HG02973 (cell line): ENCODE results near the gene GAL3ST2.
"Not testable (repeated sequence)": the region's sequence is repeated elsewhere in the genome, so short reads cannot be mapped to it uniquely, and the experiment has no call there.

Experiments used
- ATAC-seq: cut with Tn5 transposase; IDR thresholded peaks from one replicate; pipeline ENCODE4 v1.9.1; 2021; ENCODE audit warnings: moderate library complexity; ENCODE audit not compliant: unreplicated experiment

The GAL3ST2 gene

GRCh38 chr2:241746084-241746483, 30.5 kb upstream of the GAL3ST2 start:
- no peak for ATAC-seq

GRCh38 chr2:241748468-241749256, 28.0 kb upstream of the GAL3ST2 start:
- no peak for ATAC-seq

GRCh38 chr2:241750076-241750840, 26.4 kb upstream of the GAL3ST2 start:
- no peak for ATAC-seq

- no peak for ATAC-seq
These were observed 25.5 kb upstream of the GAL3ST2 start for GRCh38 chr2:241751152-241751551.

- ATAC-seq, result no peak
These were observed 24.8 kb upstream of the GAL3ST2 start for GRCh38 chr2:241751776-241752175.

GRCh38 chr2:241752253-241752652, 24.4 kb upstream of the GAL3ST2 start:
- ATAC-seq, result no peak

GRCh38 chr2:241752689-241753276, 23.8 kb upstream of the GAL3ST2 start:
- no peak for ATAC-seq

- ATAC-seq, result no peak
These were observed 23.1 kb upstream of the GAL3ST2 start for GRCh38 chr2:241753493-241753892.

GRCh38 chr2:241754042-241754441, 22.6 kb upstream of the GAL3ST2 start:
- no peak for ATAC-seq

- ATAC-seq, result no peak
These were observed 21.5 kb upstream of the GAL3ST2 start for GRCh38 chr2:241755166-241755565.

- no peak for ATAC-seq
These were observed 20.8 kb upstream of the GAL3ST2 start for GRCh38 chr2:241755777-241756176.

- ATAC-seq, result no peak
These were observed 17.4 kb upstream of the GAL3ST2 start for GRCh38 chr2:241759067-241759807.

GRCh38 chr2:241759893-241760292, 16.7 kb upstream of the GAL3ST2 start:
- ATAC-seq, result not testable (repeated sequence)

GRCh38 chr2:241760301-241760771, 16.3 kb upstream of the GAL3ST2 start:
- ATAC-seq, result no peak

- ATAC-seq, result no peak
These were observed 14.2 kb upstream of the GAL3ST2 start for GRCh38 chr2:241762321-241762932.

- no peak for ATAC-seq
These were observed 13.7 kb upstream of the GAL3ST2 start for GRCh38 chr2:241762933-241763369.

GRCh38 chr2:241763551-241764274, 12.9 kb upstream of the GAL3ST2 start:
- no peak for ATAC-seq

GRCh38 chr2:241764275-241765241, 12.1 kb upstream of the GAL3ST2 start:
- ATAC-seq, result no peak
